ENCODE data around the gene RIN3. TPM values are rescaled to one million over a fixed set of nuclear protein-coding genes. Genes with fewer than 3 reads are reported as not detected.
A peak's percentile ranks its signal among the peaks of the same experiment; 100 is the strongest.

Gene RIN3
- total and polyA plus RNA-seq, 2 donors = 6.2 to 20.6 TPM

- peaks cover 0 to 2% of the 10 kb centered on the region in 2 donors for H3K9me3 ChIP-seq (ENCODE audit: control insufficient read depth in 2 of 2, insufficient read depth in 1 of 2, low read length in 1 of 2)
- peaks cover 47 to 74% of the 10 kb centered on the region in 2 donors for H3K4me1 ChIP-seq (ENCODE audit: control insufficient read depth in 2 of 2, insufficient read depth in 2 of 2, low read length in 2 of 2)
- no peaks in the 10 kb centered on the region for H3K27me3 ChIP-seq (ENCODE audit: control insufficient read depth in 2 of 2, insufficient read depth in 1 of 2, low read length in 1 of 2)
- H3K4me3 ChIP-seq (ENCODE audit: low read length in 2 of 2) = no peak overlapping the region
- H3K27ac ChIP-seq (ENCODE audit: low read depth in 1 of 2, low read length in 1 of 2) = no peak overlapping the region
- WGBS = 84% methylated on average over 10 of the region's 10 CpGs
- no peak for DNase-seq (ENCODE audit: low read depth in 6 of 9, low spot score in 9 of 9)
- H3K36me3 ChIP-seq (ENCODE audit: control insufficient read depth in 2 of 2, insufficient read depth in 2 of 2, low read length in 1 of 2) = peaks cover 17 to 23% of the 10 kb centered on the region in 2 donors
These were observed 39.9 kb downstream of the RIN3 start for GRCh38 chr14:92553438-92553837.

GRCh38 chr14:92555465-92556111, 42.0 kb downstream of the RIN3 start:
- 14% methylated on average over 13 of the region's 13 CpGs for WGBS
- Histone ChIP-seq H3K9me3 (ENCODE audit: control insufficient read depth in 2 of 2, insufficient read depth in 1 of 2, low read length in 1 of 2) (peaks cover 0 to 2% of the 10 kb centered on the region in 2 donors), H3K4me3 (ENCODE audit: low read length in 2 of 2) (no peak overlapping the region)

GRCh38 chr14:92556255-92556741, 42.7 kb downstream of the RIN3 start:
- 89% methylated on average over 4 of the region's 4 CpGs for whole genome bisulfite sequencing
- no peak overlapping the region for H3K4me3 ChIP-seq (ENCODE audit: low read length in 2 of 2)
- no peak for DNase-seq (ENCODE audit: low read depth in 6 of 9, low spot score in 9 of 9)
- peak overlapping the region; percentile 64 to 79 for H3K27ac ChIP-seq (ENCODE audit: low read depth in 1 of 2, low read length in 1 of 2)
- peaks cover 51 to 66% of the 10 kb centered on the region in 2 donors for H3K4me1 ChIP-seq (ENCODE audit: control insufficient read depth in 2 of 2, insufficient read depth in 2 of 2, low read length in 2 of 2)
- H3K36me3 ChIP-seq (ENCODE audit: control insufficient read depth in 2 of 2, insufficient read depth in 2 of 2, low read length in 1 of 2) = peaks cover 20 to 38% of the 10 kb centered on the region in 2 donors
- H3K27me3 ChIP-seq (ENCODE audit: control insufficient read depth in 2 of 2, insufficient read depth in 1 of 2, low read length in 1 of 2) = no peaks in the 10 kb centered on the region
- H3K9me3 ChIP-seq (ENCODE audit: control insufficient read depth in 2 of 2, insufficient read depth in 1 of 2, low read length in 1 of 2) = peaks cover 0 to 2% of the 10 kb centered on the region in 2 donors

More at GRCh38 chr14:92555465-92556111, 42.0 kb downstream of the RIN3 start:
- Histone ChIP-seq H3K27ac (ENCODE audit: low read depth in 1 of 2, low read length in 1 of 2) (peak overlapping the region; percentile 64 to 79), H3K27me3 (ENCODE audit: control insufficient read depth in 2 of 2, insufficient read depth in 1 of 2, low read length in 1 of 2) (no peaks in the 10 kb centered on the region), H3K36me3 (ENCODE audit: control insufficient read depth in 2 of 2, insufficient read depth in 2 of 2, low read length in 1 of 2) (peaks cover 20 to 35% of the 10 kb centered on the region in 2 donors), H3K4me1 (ENCODE audit: control insufficient read depth in 2 of 2, insufficient read depth in 2 of 2, low read length in 2 of 2) (peaks cover 51 to 70% of the 10 kb centered on the region in 2 donors)
- DNase-seq (ENCODE audit: low read depth in 6 of 9, low spot score in 9 of 9) = no peak

DNA sequence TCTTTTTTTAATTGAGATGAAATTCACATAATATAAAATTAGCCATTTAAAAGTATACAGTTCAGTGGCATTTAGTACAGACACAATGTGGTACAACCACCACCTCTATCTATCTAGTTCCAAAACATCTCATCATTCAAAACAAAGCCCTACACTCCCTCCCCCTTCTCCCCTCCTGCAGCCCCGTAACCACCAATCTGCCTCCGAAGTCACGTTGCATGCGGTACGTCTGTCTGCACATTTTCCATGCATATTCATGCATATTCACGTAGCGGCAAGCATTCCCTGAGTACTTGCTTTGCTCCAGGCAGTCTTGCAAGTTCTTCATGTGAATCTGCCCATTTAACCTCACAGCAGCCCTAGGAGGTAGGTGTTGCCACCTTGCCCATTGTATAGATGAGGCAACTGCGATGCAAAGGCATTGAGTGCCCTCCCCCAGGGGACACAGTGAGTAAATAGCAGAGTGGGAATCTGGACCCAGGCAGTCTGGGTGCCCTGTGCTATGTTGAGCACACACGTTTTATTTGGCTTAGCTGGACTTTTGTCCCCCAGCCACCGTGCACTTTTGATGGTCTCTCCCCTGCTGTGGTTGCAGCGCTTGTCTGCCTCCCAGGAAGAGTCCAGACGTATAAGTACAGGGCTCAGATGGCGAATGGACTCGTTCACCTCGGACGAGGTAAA, 43.4 kb downstream of the RIN3 start:
- 91% methylated on average over 16 of the region's 16 CpGs for WGBS
- DNase-seq (ENCODE audit: low read depth in 6 of 9, low spot score in 9 of 9) = no peak
- H3K27ac ChIP-seq (ENCODE audit: low read depth in 1 of 2, low read length in 1 of 2) = no peak overlapping the region
- no peak overlapping the region for H3K4me3 ChIP-seq (ENCODE audit: low read length in 2 of 2)
- peaks cover 0 to 2% of the 10 kb centered on the region in 2 donors for H3K9me3 ChIP-seq (ENCODE audit: control insufficient read depth in 2 of 2, insufficient read depth in 1 of 2, low read length in 1 of 2)
- no peaks in the 10 kb centered on the region for H3K27me3 ChIP-seq (ENCODE audit: control insufficient read depth in 2 of 2, insufficient read depth in 1 of 2, low read length in 1 of 2)
- H3K36me3 ChIP-seq (ENCODE audit: control insufficient read depth in 2 of 2, insufficient read depth in 2 of 2, low read length in 1 of 2) = peaks cover 22 to 39% of the 10 kb centered on the region in 2 donors
- H3K4me1 ChIP-seq (ENCODE audit: control insufficient read depth in 2 of 2, insufficient read depth in 2 of 2, low read length in 2 of 2) = peaks cover 47 to 62% of the 10 kb centered on the region in 2 donors

DNA sequence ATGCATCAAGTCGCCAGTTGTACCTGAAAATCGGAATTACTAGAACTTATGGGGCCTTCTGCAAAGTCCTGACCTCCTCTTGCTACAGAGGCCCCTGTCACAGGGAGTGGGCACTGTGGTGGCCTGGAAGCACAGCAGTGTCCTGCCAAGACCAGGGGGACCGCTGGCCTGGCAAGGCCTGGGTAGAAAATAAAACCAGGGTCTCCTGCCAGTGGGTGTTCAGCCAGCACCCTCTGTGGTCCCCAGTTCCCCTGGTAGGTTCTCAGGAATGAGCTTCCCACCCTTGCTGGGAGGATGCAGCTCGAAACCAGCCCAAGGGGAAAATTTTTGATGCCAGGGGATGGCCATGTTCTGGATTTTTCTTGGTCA, 43.9 kb downstream of the RIN3 start:
- no peak overlapping the region for H3K4me3 ChIP-seq (ENCODE audit: low read length in 2 of 2)
- DNase-seq (ENCODE audit: low read depth in 6 of 9, low spot score in 9 of 9) = no peak
- H3K27ac ChIP-seq (ENCODE audit: low read depth in 1 of 2, low read length in 1 of 2) = no peak overlapping the region
- peaks cover 44 to 57% of the 10 kb centered on the region in 2 donors for H3K4me1 ChIP-seq (ENCODE audit: control insufficient read depth in 2 of 2, insufficient read depth in 2 of 2, low read length in 2 of 2)
- 97% methylated on average over 4 of the region's 4 CpGs for WGBS
- H3K27me3 ChIP-seq (ENCODE audit: control insufficient read depth in 2 of 2, insufficient read depth in 1 of 2, low read length in 1 of 2) = no peaks in the 10 kb centered on the region
- H3K36me3 ChIP-seq (ENCODE audit: control insufficient read depth in 2 of 2, insufficient read depth in 2 of 2, low read length in 1 of 2) = peaks cover 22 to 39% of the 10 kb centered on the region in 2 donors
- peaks cover 0 to 2% of the 10 kb centered on the region in 2 donors for H3K9me3 ChIP-seq (ENCODE audit: control insufficient read depth in 2 of 2, insufficient read depth in 1 of 2, low read length in 1 of 2)

DNA sequence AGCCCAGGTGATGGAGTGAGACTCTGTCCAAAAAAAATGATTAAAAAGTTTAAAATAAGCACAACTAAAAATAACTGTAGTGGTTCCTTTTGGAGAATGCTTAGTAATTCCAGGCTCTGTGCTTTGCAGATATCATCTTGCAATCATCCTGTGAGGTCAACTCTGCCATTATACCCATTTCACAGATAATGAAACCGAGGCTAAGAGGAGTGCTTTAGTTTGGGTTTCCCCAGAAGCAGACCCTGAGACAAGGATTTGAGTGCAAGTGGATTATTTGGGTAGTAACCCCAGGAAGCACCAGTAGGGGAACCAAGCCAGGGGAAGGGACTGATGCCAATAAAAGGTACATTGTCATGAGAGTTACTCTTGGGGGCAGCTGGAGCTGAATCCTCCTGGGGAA, 44.7 kb downstream of the RIN3 start:
- peaks cover 37 to 49% of the 10 kb centered on the region in 2 donors for H3K4me1 ChIP-seq (ENCODE audit: control insufficient read depth in 2 of 2, insufficient read depth in 2 of 2, low read length in 2 of 2)
- WGBS = 92% methylated on average over 1 of the region's 1 CpG
- H3K36me3 ChIP-seq (ENCODE audit: control insufficient read depth in 2 of 2, insufficient read depth in 2 of 2, low read length in 1 of 2) = peaks cover 21 to 38% of the 10 kb centered on the region in 2 donors
- no peaks in the 10 kb centered on the region for H3K27me3 ChIP-seq (ENCODE audit: control insufficient read depth in 2 of 2, insufficient read depth in 1 of 2, low read length in 1 of 2)
- DNase-seq (ENCODE audit: low read depth in 6 of 9, low spot score in 9 of 9) = no peak
- H3K9me3 ChIP-seq (ENCODE audit: control insufficient read depth in 2 of 2, insufficient read depth in 1 of 2, low read length in 1 of 2) = peaks cover 0 to 2% of the 10 kb centered on the region in 2 donors
- no peak overlapping the region for H3K4me3 ChIP-seq (ENCODE audit: low read length in 2 of 2)
- no peak overlapping the region for H3K27ac ChIP-seq (ENCODE audit: low read depth in 1 of 2, low read length in 1 of 2)

DNA sequence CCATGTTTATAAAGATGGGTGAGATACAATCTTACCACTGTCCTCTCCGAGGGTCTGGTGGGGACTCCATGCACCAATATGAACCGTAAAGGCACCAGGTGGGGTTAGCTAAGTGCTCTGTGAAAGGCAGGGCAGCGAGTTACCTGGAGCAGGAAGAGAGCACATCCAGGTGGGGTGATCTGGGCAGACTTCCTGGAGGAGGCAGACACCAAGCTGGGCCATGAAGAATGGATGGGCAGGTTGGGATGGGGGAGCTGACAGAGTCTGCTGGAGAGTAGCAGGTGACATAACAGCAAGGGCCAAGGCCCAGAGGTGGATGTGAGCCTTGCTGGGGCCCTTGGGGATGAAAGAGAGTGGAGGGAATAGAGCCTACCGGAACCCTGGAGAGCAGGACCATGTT, 45.9 kb downstream of the RIN3 start:
- H3K27me3 ChIP-seq (ENCODE audit: control insufficient read depth in 2 of 2, insufficient read depth in 1 of 2, low read length in 1 of 2) = no peaks in the 10 kb centered on the region
- H3K4me3 ChIP-seq (ENCODE audit: low read length in 2 of 2) = no peak overlapping the region
- H3K9me3 ChIP-seq (ENCODE audit: control insufficient read depth in 2 of 2, insufficient read depth in 1 of 2, low read length in 1 of 2) = no peaks in the 10 kb centered on the region
- peaks cover 20 to 45% of the 10 kb centered on the region in 2 donors for H3K36me3 ChIP-seq (ENCODE audit: control insufficient read depth in 2 of 2, insufficient read depth in 2 of 2, low read length in 1 of 2)
- no peak for DNase-seq (ENCODE audit: low read depth in 6 of 9, low spot score in 9 of 9)
- WGBS = 96% methylated on average over 4 of the region's 4 CpGs
- H3K27ac ChIP-seq (ENCODE audit: low read depth in 1 of 2, low read length in 1 of 2) = peak overlapping the region; percentile 33 to 72
- peaks cover 35 to 48% of the 10 kb centered on the region in 2 donors for H3K4me1 ChIP-seq (ENCODE audit: control insufficient read depth in 2 of 2, insufficient read depth in 2 of 2, low read length in 2 of 2)

DNA sequence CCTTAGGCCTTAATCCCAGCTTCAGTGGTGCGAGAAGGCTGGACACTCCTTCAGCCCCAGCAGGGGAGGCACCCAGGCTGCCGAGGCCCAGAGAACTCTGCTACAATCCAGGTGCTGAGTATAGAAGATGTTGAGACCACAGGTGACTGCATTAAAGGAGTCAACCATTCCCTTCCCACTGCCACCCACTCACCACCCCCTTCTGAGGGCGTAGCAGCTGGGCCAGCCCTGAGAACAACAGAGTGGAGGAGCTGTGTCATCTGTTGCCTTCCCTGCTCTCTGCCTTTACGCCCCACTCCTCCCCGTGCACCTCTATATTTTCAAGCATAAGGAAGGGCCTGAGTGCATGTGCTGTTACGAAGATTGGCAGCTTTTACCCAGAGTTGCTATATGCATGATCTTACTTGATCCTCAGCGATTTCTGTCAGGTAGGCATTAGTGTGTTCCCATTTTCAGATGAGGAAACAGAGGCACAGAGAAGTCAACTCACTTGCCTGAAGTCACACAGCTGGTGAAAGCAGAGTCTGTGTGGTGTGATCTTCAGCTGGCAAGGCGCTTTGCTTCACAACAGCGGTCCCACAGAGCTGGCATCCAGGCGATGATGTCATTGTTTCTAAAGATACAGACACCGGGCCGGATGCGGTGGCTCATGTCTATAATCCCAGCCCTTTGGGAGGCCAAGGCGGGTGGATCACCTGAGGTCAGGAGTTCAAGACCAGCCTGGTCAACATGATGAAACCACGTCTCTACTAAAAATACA, 46.7 kb downstream of the RIN3 start:
- peak in 4 of 9 donors; percentile 50 to 76 (median 60) for DNase-seq (ENCODE audit: low read depth in 6 of 9, low spot score in 9 of 9)
- H3K36me3 ChIP-seq (ENCODE audit: control insufficient read depth in 2 of 2, insufficient read depth in 2 of 2, low read length in 1 of 2) = peaks cover 20 to 50% of the 10 kb centered on the region in 2 donors
- WGBS = 78% methylated on average over 15 of the region's 15 CpGs
- H3K4me3 ChIP-seq (ENCODE audit: low read length in 2 of 2) = no peak overlapping the region
- peak overlapping the region; percentile 1 to 72 for H3K27ac ChIP-seq (ENCODE audit: low read depth in 1 of 2, low read length in 1 of 2)
- H3K9me3 ChIP-seq (ENCODE audit: control insufficient read depth in 2 of 2, insufficient read depth in 1 of 2, low read length in 1 of 2) = no peaks in the 10 kb centered on the region
- no peaks in the 10 kb centered on the region for H3K27me3 ChIP-seq (ENCODE audit: control insufficient read depth in 2 of 2, insufficient read depth in 1 of 2, low read length in 1 of 2)
- H3K4me1 ChIP-seq (ENCODE audit: control insufficient read depth in 2 of 2, insufficient read depth in 2 of 2, low read length in 2 of 2) = peaks cover 29 to 40% of the 10 kb centered on the region in 2 donors
